CD4-positive, alpha-beta memory T cell (primary cell): ENCODE data around the gene DCST2. TPM values are rescaled to one million over a fixed set of nuclear protein-coding genes. Genes with fewer than 3 reads are reported as not detected.

Experiments used
- CTCF ChIA-PET: fragments of 350-600 bp; sonication (Branson Sonifier 250); formaldehyde crosslinking; loops from one replicate; lab custom pipeline; 2021; ENCODE audit warnings: inconsistent platforms; ENCODE audit not compliant: partially characterized antibody; lab: Charles Lee
- POLR2A ChIA-PET: fragments of 350-600 bp; sonication (Branson Sonifier 250); formaldehyde crosslinking; loops from one replicate; lab custom pipeline; 2021; ENCODE audit not compliant: partially characterized antibody; lab: Charles Lee
- DNase-seq, 5 donors: peaks; one replicate each; pipeline versions ENCODE4 v3.0.0 to v3.0.0-alpha.2; 2020 to 2022; ENCODE audit warnings: mixed read lengths in 1 of 5
- H3K27ac ChIP-seq: one replicate; pipeline ENCODE4 v1.7.0; 2013; ENCODE audit warnings: low read depth, low read length
- H3K27me3 ChIP-seq: 2 replicates; pipeline ENCODE4 v1.7.0; 2013; ENCODE audit warnings: mild to moderate bottlenecking, low read length, moderate library complexity; ENCODE audit not compliant: insufficient read depth
- H3K36me3 ChIP-seq: 2 replicates; pipeline ENCODE4 v1.7.0; 2013; ENCODE audit warnings: mild to moderate bottlenecking, low read length, moderate library complexity; ENCODE audit not compliant: insufficient read depth
- H3K4me1 ChIP-seq: 2 replicates; pipeline ENCODE4 v1.7.0; 2013; ENCODE audit warnings: mild to moderate bottlenecking, low read length, moderate library complexity; ENCODE audit not compliant: insufficient read depth
- H3K4me3 ChIP-seq, 2 donors: one replicate each; pipeline ENCODE4 v1.7.0; 2013; ENCODE audit warnings: low read length in 2 of 2, mild to moderate bottlenecking in 1 of 2
- H3K9me3 ChIP-seq, 2 donors: one replicate each; pipeline ENCODE4 v1.7.0; 2013; ENCODE audit warnings: low read length in 2 of 2, control low read depth in 1 of 2; ENCODE audit not compliant: control insufficient read depth in 1 of 2
- H3K27ac Mint-ChIP-seq, 7 donors: one replicate each; pipeline ENCODE4 v1.8.0; 2020 to 2021; ENCODE audit warnings: mixed read lengths in 7 of 7, mild to moderate bottlenecking in 6 of 7, inconsistent platforms in 3 of 7, moderate library complexity in 3 of 7
- H3K27me3 Mint-ChIP-seq, 2 donors: one replicate each; pipeline ENCODE4 v1.8.0; 2020 to 2021; ENCODE audit warnings: mixed read lengths in 2 of 2
- H3K36me3 Mint-ChIP-seq, 2 donors: one replicate each; pipeline ENCODE4 v1.8.0; 2020 to 2021; ENCODE audit warnings: mixed read lengths in 2 of 2, inconsistent platforms in 1 of 2, mild to moderate bottlenecking in 1 of 2
- H3K4me1 Mint-ChIP-seq, 4 donors: one replicate each; pipeline ENCODE4 v1.8.0; 2020 to 2021; ENCODE audit warnings: mixed read lengths in 4 of 4, mild to moderate bottlenecking in 1 of 4
- H3K4me3 Mint-ChIP-seq, 8 donors: one replicate each; pipeline ENCODE4 v1.8.0; 2020 to 2021; ENCODE audit warnings: mixed read lengths in 8 of 8, mild to moderate bottlenecking in 7 of 8, moderate library complexity in 6 of 8, inconsistent platforms in 3 of 8
- H3K9me3 Mint-ChIP-seq, 8 donors: one replicate each; pipeline ENCODE4 v1.8.0; 2020 to 2021; ENCODE audit warnings: mixed read lengths in 8 of 8, mild to moderate bottlenecking in 5 of 8, inconsistent platforms in 3 of 8, moderate library complexity in 1 of 8
- intact Hi-C: fragments of 100-400 bp; cut with micrococcal nuclease; formaldehyde crosslinking; loops from one replicate; pipeline ENCODE4 v1.15.1; 2023
- polyA plus RNA-seq, 2 donors: library from polyadenylated mRNA; unstranded; fragments of 300-500 nt; fragmentation: Illumina TruSeq; gene quantifications; one replicate each; pipeline ENCODE4 v1.2.3, GENCODE V29; 2021
- total RNA-seq, 2 experiments: library from RNA; stranded (reverse); gene quantifications; one replicate each; pipeline ENCODE4 v1.2.3, GENCODE V29; 2021

DCST2 gene
- total and polyA plus RNA-seq, 4 experiments from 2014 or later, result 4.0 to 4.1 TPM; not detected in 2

DNA sequence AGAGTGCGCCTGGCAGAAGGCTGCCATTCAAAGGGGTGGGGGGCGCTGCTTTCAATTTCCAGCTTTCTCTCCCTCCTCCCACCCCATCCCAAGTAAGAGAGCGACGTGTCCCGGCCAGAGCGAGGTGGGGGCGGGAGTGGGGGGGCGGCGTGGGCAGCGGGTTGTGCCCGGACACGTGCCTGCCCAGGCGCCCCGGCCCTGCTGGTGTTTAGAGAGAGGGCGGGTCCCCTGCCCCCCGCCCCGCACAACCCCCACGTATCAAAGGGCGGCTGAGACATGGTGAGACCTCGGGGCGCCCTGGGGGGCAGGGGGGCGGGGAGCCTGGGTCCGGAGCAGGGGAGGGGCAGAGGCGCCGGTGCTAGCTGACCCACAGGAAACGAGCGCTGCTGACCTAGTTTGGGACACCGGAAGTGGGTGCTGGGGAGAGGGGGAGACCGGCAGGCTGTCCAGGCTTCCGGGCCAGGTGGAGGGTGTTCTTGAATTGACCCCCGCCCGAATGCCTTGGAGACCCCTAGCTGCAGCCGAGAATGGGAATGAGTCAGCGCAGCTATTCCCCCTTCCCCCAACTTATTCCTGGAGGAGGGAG lies 29.7 kb downstream of the DCST2 start:
- Histone ChIP-seq H3K36me3 (no peaks in the 10 kb centered on the region), H3K4me3 (peak overlapping the region; percentile 91 to 95), H3K27me3 (no peaks in the 10 kb centered on the region), H3K4me1 (peaks cover 61% of the 10 kb centered on the region), H3K27ac (peak overlapping the region; percentile 86), H3K9me3 (no peaks in the 10 kb centered on the region)
- intact Hi-C loops, result loop anchor here (5.0 kb wide), 2 partner anchors 48 to 447 kb away; partner anchors contain the start of genes ADAM15 and UBE2Q1
- no peaks in the 10 kb centered on the region for H3K9me3 Mint-ChIP-seq
- no peak for DNase-seq
- H3K4me1 Mint-ChIP-seq, result peaks cover 36 to 80% (median 45%) of the 10 kb centered on the region in 4 donors
- peaks cover 0 to 26% of the 10 kb centered on the region in 2 donors for H3K36me3 Mint-ChIP-seq
- ChIA-PET POLR2A (interaction anchor here (0.7 to 38.9 kb wide), 6 partner anchors 8 to 169 kb away, joined by 3 to 1543 read pairs (median 4); partner anchors contain the start of genes CKS1B, FLAD1, KRTCAP2 and PBXIP1), CTCF (interaction anchor here (0.6 to 16.3 kb wide), 4 partner anchors 11 to 41 kb away, joined by 3 to 381 read pairs (median 4); partner anchors contain the start of gene CKS1B)
- peak overlapping the region; percentile 95 to 99 (median 98) for H3K4me3 Mint-ChIP-seq
- no peaks in the 10 kb centered on the region for H3K27me3 Mint-ChIP-seq
- peak overlapping the region; percentile 90 to 98 (median 97) for H3K27ac Mint-ChIP-seq

DNA sequence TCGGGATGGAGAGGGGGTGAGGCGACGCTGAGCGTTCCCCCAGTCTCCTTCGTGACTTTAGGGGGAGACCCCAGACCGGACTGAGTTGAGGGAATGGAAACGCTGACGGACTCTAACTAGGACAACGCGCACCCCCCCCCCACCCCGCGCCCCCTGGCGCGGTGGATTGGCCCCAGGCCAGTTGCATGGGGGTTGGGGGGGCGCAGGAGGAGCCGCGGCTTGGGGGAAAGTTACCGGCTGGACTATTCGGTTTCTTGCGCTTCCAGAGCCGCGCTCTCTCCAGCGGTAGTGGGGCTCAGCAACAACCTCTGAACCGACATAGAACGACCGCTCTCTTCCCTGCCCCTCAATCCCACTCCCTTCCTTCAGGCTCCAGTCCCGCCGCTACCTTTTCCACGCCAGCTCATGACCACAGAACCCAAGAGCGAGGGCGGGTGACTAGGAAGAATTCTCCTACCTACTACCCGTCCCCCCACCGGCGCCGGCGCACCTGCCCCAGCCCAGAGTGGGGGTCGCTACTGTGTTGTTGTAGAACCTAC lies 30.3 kb downstream of the DCST2 start:
- H3K4me1 Mint-ChIP-seq, result peaks cover 36 to 79% (median 46%) of the 10 kb centered on the region in 4 donors

DNA sequence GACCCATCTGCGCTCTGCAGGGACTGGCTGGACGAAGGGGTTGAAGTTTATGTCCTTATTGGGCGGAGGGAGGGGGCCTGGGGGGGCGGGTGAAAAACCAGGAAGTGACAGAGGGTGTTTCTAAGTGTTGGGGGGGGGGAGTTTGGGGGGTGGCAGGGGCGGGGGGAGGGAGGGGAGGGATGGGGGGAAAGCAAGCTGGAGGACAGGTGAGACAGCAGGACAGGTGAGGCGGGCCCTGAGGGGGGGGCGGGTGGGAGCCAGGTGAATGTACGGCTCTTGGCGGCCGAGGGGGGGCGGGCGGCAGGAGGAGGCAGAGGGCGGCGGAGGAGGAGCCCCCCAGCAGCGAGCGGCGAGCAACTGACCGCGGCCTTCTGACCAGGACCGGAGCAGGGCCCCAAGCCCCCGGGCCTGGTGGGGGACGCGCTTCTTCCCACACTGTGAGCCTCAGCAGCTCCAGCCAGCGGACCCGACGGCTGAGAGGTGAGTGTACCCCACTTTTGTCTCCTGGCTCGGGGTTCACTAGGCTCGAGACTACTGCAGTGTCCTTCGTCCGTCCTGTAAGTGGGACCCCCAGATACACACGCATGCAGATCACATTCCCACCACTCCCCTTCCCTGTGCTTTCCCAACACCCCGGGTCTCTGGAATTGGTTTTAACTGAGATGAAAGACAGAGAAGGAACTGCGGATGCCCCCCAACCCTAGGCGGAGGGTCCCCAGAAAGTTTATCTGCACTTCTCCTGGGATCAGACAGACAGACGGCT lies 30.9 kb downstream of the DCST2 start, which contains the start of gene ZBTB7B:
ZBTB7B (plus strand) TSS at position 339 of the 763 bp plus-strand sequence. CDS start 11,859 bp downstream, outside the sequence.
- H3K9me3 ChIP-seq, result no peaks in the 10 kb centered on the region
- H3K36me3 ChIP-seq, result no peaks in the 10 kb centered on the region
- H3K27ac Mint-ChIP-seq, result peak within 1 kb of the TSS; percentile 90 to 99 (median 97)
- H3K4me1 ChIP-seq, result peaks cover 62% of the 10 kb centered on the region
- CTCF ChIA-PET, result interaction anchor here (1.3 to 16.3 kb wide), 2 partner anchors 12 to 15 kb away, joined by 4 to 381 read pairs; no protein-coding TSS in a partner anchor
- H3K4me3 ChIP-seq, result peak within 1 kb of the TSS; percentile 91 to 95
- H3K4me1 Mint-ChIP-seq, result peaks cover 39 to 80% (median 49%) of the 10 kb centered on the region in 4 donors
- POLR2A ChIA-PET, result interaction anchor here (0.8 to 38.9 kb wide), 8 partner anchors 10 to 83 kb away, joined by 3 to 1543 read pairs (median 5); partner anchors contain the start of genes CKS1B, FLAD1, LENEP and PBXIP1
- H3K27me3 ChIP-seq, result no peaks in the 10 kb centered on the region
- H3K4me3 Mint-ChIP-seq, result peak within 1 kb of the TSS; percentile 95 to 99 (median 98)
- no peaks in the 10 kb centered on the region for H3K27me3 Mint-ChIP-seq
- H3K36me3 Mint-ChIP-seq, result peaks cover 0 to 26% of the 10 kb centered on the region in 2 donors
- no peaks in the 10 kb centered on the region for H3K9me3 Mint-ChIP-seq
- DNase-seq, result peak in 1 of 5 donors; percentile 23
- intact Hi-C loops, result loop anchor here (1.0 to 5.0 kb wide), 5 partner anchors 8 to 445 kb away; partner anchors contain the start of genes ADAM15, PMVK and UBE2Q1
- H3K27ac ChIP-seq, result peak within 1 kb of the TSS; percentile 92

More for the DNA sequence above, 30.3 kb downstream of the DCST2 start:
- ChIA-PET POLR2A (interaction anchor here (0.8 to 38.9 kb wide), 4 partner anchors 11 to 66 kb away, joined by 3 to 1543 read pairs (median 158); partner anchors contain the start of genes CKS1B, FLAD1, PBXIP1 and PYGO2), CTCF (interaction anchor here (1.3 to 16.3 kb wide), 2 partner anchors 11 to 16 kb away, joined by 4 to 381 read pairs; no protein-coding TSS in a partner anchor)
- no peaks in the 10 kb centered on the region for H3K27me3 Mint-ChIP-seq
- peak overlapping the region; percentile 86 for H3K27ac ChIP-seq
- H3K36me3 ChIP-seq, result no peaks in the 10 kb centered on the region
- peaks cover 62% of the 10 kb centered on the region for H3K4me1 ChIP-seq
- no peaks in the 10 kb centered on the region for H3K27me3 ChIP-seq
- H3K27ac Mint-ChIP-seq, result peak overlapping the region; percentile 90 to 98 (median 97)
- H3K4me3 ChIP-seq, result peak overlapping the region; percentile 91 to 95
- peak in 2 of 5 donors; percentile 20 to 59 for DNase-seq
- H3K36me3 Mint-ChIP-seq, result peaks cover 0 to 26% of the 10 kb centered on the region in 2 donors
- no peaks in the 10 kb centered on the region for H3K9me3 ChIP-seq
- H3K4me3 Mint-ChIP-seq, result peak overlapping the region; percentile 95 to 99 (median 98)
- no peaks in the 10 kb centered on the region for H3K9me3 Mint-ChIP-seq
- intact Hi-C loops, result loop anchor here (5.0 kb wide), 2 partner anchors 49 to 446 kb away; partner anchors contain the start of genes ADAM15 and UBE2Q1

DNA sequence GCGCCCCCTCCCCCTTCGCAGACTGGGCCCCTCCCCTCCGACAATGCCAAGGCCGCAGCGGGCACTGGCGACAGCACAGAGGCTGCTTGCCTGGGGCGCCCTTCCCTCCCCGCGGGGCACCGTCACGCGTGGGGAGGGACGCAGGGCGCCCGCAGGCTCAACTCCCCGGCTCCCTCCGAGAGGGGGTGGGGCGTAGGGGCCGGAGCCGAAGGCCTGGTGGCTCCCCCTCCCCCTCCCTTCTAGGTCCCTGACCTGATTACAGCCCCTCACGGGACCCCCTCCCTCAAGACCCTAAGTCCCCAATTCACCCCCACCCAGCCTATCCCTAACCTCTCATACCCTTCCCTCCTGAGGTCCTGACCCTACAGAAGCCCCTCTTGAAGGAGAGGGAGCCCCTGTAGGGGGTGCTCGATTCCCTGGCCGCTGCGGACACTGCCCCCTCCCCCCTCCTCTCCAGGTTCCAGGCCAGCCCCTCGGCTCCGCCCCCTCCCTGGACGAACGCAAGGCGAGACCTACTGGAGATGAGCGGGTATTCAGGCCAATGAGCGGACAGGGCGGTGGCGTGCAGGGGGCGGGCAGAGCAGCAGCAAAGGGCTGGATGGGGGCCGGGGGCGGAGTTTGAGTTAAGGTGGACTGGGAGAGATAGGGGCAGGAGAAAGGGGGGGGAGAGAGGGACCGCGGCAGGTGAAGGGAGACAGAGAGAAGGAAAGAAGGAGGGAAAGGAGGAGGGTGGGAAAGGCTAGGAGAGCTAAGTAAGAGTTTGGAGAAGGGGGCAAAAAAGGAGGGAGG lies 31.7 kb downstream of the DCST2 start:
- peak overlapping the region; percentile 90 to 99 (median 95) for H3K27ac Mint-ChIP-seq
- H3K27me3 Mint-ChIP-seq, result no peaks in the 10 kb centered on the region
- Histone ChIP-seq H3K4me1 (peaks cover 59% of the 10 kb centered on the region), H3K36me3 (no peaks in the 10 kb centered on the region), H3K9me3 (no peaks in the 10 kb centered on the region), H3K4me3 (peak overlapping the region; percentile 78 to 80), H3K27ac (peak overlapping the region; percentile 92), H3K27me3 (no peaks in the 10 kb centered on the region)
- H3K4me3 Mint-ChIP-seq, result peak overlapping the region; percentile 88 to 99 (median 96)
- ChIA-PET CTCF (interaction anchor here (0.8 to 16.3 kb wide), 3 partner anchors 13 to 46 kb away, joined by 4 to 381 read pairs (median 30); partner anchors contain the start of genes FLAD1 and PBXIP1), POLR2A (interaction anchor here (0.6 to 38.9 kb wide), 9 partner anchors 9 to 84 kb away, joined by 3 to 1543 read pairs (median 5); partner anchors contain the start of genes CKS1B, EFNA4, FLAD1 and LENEP)
- DNase-seq, result peak; percentile 95 to 98 (median 97)
- H3K36me3 Mint-ChIP-seq, result peaks cover 0 to 26% of the 10 kb centered on the region in 2 donors
- H3K9me3 Mint-ChIP-seq, result peaks cover 0 to 2% (median 0%) of the 10 kb centered on the region in 8 donors
- intact Hi-C loops, result loop anchor here (1.0 to 5.0 kb wide), 5 partner anchors 8 to 445 kb away; partner anchors contain the start of genes ADAM15, PMVK and UBE2Q1
- peaks cover 39 to 78% (median 51%) of the 10 kb centered on the region in 4 donors for H3K4me1 Mint-ChIP-seq

DNA sequence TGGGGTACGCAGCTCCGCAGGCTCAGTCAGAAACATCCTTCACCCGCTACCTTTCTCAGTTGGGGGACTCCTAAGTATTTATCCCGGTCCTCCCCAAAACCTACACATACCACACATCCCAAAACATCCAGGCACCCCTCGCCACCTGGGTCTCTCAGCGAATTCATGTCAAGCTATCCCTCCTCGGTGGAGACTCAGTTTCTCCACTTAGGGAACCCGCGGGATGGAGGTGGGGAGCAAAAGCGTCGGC lies 32.2 kb downstream of the DCST2 start:
- H3K9me3 ChIP-seq, result no peaks in the 10 kb centered on the region
- peak overlapping the region; percentile 78 to 80 for H3K4me3 ChIP-seq
- no peak for DNase-seq
- H3K36me3 ChIP-seq, result no peaks in the 10 kb centered on the region
- Mint-ChIP-seq H3K4me3 (peak overlapping the region; percentile 88 to 99 (median 96)), H3K27me3 (no peaks in the 10 kb centered on the region), H3K9me3 (peaks cover 0 to 2% (median 0%) of the 10 kb centered on the region in 8 donors), H3K27ac (peak overlapping the region; percentile 88 to 99 (median 93)), H3K4me1 (peaks cover 34 to 72% (median 46%) of the 10 kb centered on the region in 4 donors), H3K36me3 (peaks cover 0 to 24% of the 10 kb centered on the region in 2 donors)
- peaks cover 54% of the 10 kb centered on the region for H3K4me1 ChIP-seq
- CTCF ChIA-PET, result interaction anchor here (0.8 to 16.3 kb wide), 3 partner anchors 13 to 45 kb away, joined by 4 to 381 read pairs (median 30); partner anchors contain the start of genes FLAD1 and PBXIP1
- peak overlapping the region; percentile 92 for H3K27ac ChIP-seq
- H3K27me3 ChIP-seq, result no peaks in the 10 kb centered on the region
- POLR2A ChIA-PET, result interaction anchor here (0.6 to 38.9 kb wide), 6 partner anchors 8 to 84 kb away, joined by 3 to 1543 read pairs (median 10); partner anchors contain the start of genes CKS1B, EFNA4, FLAD1 and LENEP
- intact Hi-C loops, result loop anchor here (5.0 kb wide), 2 partner anchors 51 to 444 kb away; partner anchors contain the start of genes ADAM15 and UBE2Q1
